ENCODE measurements around the gene ZNF428. TPM values are rescaled to one million over a fixed set of nuclear protein-coding genes. Genes with fewer than 3 reads are reported as not detected.

ZNF428 gene
- total RNA-seq (2022; extraction: Qiagen RNA extraction; ENCODE audit: low read depth): 43.4 to 64.5 TPM (median 60.4 TPM) in 5 replicates

GRCh38 chr19:43619262-43620060 is at the start of gene ZNF428:
ZNF428 (minus strand) TSS chr19:43619629; CDS start chr19:43614304, 5,325 bp downstream.

GRCh38 chr19:43639519-43640423 is 20.3 kb upstream of the ZNF428 start, which contains the start of gene CADM4:
CADM4 (minus strand) TSS chr19:43639850; CDS start chr19:43639790, 60 bp downstream.

GRCh38 chr19:43611788-43612187 is 7.6 kb downstream of the ZNF428 start, which contains the start of gene SRRM5:
SRRM5 (plus strand) TSS chr19:43612088; CDS start chr19:43612122, 34 bp downstream.

GRCh38 chr19:43595999-43596841 is 23.2 kb downstream of the ZNF428 start, which contains the start of the genes IRGQ and ZNF576:
IRGQ (minus strand) TSS chr19:43596134; CDS start chr19:43595338, 796 bp downstream.
ZNF576 (plus strand) TSS chr19:43596595; CDS start chr19:43597109, 514 bp downstream.

GRCh38 chr19:43575156-43575950 is 44.1 kb downstream of the ZNF428 start, which contains the start of the genes PINLYP and XRCC1:
PINLYP (plus strand) TSS chr19:43575801; CDS start chr19:43577192, 1,391 bp downstream.
XRCC1 (minus strand) TSS chr19:43575527; CDS start chr19:43575458, 69 bp downstream.

Other genes starting within 250 kb of the ZNF428 start
- not detected in 5 replicates for gene TEX101, start 204.7 kb downstream of the ZNF428 start, total RNA-seq (2022; extraction: Qiagen RNA extraction; ENCODE audit: low read depth)
- gene LYPD3, start 154.0 kb downstream of the ZNF428 start, total RNA-seq (2022; extraction: Qiagen RNA extraction; ENCODE audit: low read depth): 0.47 to 0.79 TPM (median 0.70 TPM) in 5 replicates
- gene PHLDB3, start 114.9 kb downstream of the ZNF428 start, total RNA-seq (2022; extraction: Qiagen RNA extraction; ENCODE audit: low read depth): 10.0 to 12.2 TPM (median 11.6 TPM) in 5 replicates
- 44.2 to 57.6 TPM (median 55.4 TPM) in 5 replicates for gene ETHE1, start 92.4 kb downstream of the ZNF428 start, total RNA-seq (2022; extraction: Qiagen RNA extraction; ENCODE audit: low read depth)
- gene ZNF575, start 86.4 kb downstream of the ZNF428 start, total RNA-seq (2022; extraction: Qiagen RNA extraction; ENCODE audit: low read depth): 1.4 to 2.7 TPM (median 1.9 TPM) in 5 replicates
- 29.6 to 33.2 TPM (median 31.3 TPM) in 5 replicates for gene XRCC1, start 44.1 kb downstream of the ZNF428 start, total RNA-seq (2022; extraction: Qiagen RNA extraction; ENCODE audit: low read depth)
- 0.15 to 0.50 TPM (median 0.27 TPM) in 4 of 5 replicates, not detected in the other for gene PINLYP, start 43.8 kb downstream of the ZNF428 start, total RNA-seq (2022; extraction: Qiagen RNA extraction; ENCODE audit: low read depth)
- 5.1 to 9.9 TPM (median 6.5 TPM) in 5 replicates for gene IRGQ, start 23.5 kb downstream of the ZNF428 start, total RNA-seq (2022; extraction: Qiagen RNA extraction; ENCODE audit: low read depth)
- 14.5 to 22.5 TPM (median 20.5 TPM) in 5 replicates for gene ZNF576, start 23.0 kb downstream of the ZNF428 start, total RNA-seq (2022; extraction: Qiagen RNA extraction; ENCODE audit: low read depth)
- gene SRRM5, start 7.5 kb downstream of the ZNF428 start, total RNA-seq (2022; extraction: Qiagen RNA extraction; ENCODE audit: low read depth): 0.79 to 1.1 TPM (median 1.1 TPM) in 5 replicates
- gene CADM4, start 20.2 kb upstream of the ZNF428 start, total RNA-seq (2022; extraction: Qiagen RNA extraction; ENCODE audit: low read depth): 6.5 to 12.9 TPM (median 10.0 TPM) in 5 replicates
- gene PLAUR, start 50.5 kb upstream of the ZNF428 start, total RNA-seq (2022; extraction: Qiagen RNA extraction; ENCODE audit: low read depth): 120 to 136 TPM (median 123 TPM) in 5 replicates
- not detected in 5 replicates for gene IRGC, start 96.4 kb upstream of the ZNF428 start, total RNA-seq (2022; extraction: Qiagen RNA extraction; ENCODE audit: low read depth)
- 53.6 to 81.6 TPM (median 70.2 TPM) in 5 replicates for gene SMG9, start 135.3 kb upstream of the ZNF428 start, total RNA-seq (2022; extraction: Qiagen RNA extraction; ENCODE audit: low read depth)
- gene KCNN4, start 161.3 kb upstream of the ZNF428 start, total RNA-seq (2022; extraction: Qiagen RNA extraction; ENCODE audit: low read depth): 47.6 to 69.1 TPM (median 56.3 TPM) in 5 replicates
- gene LYPD5, start 182.8 kb upstream of the ZNF428 start, total RNA-seq (2022; extraction: Qiagen RNA extraction; ENCODE audit: low read depth): 0.21 to 0.44 TPM (median 0.34 TPM) in 3 of 5 replicates, not detected in the others
- gene ZNF283, start 207.7 kb upstream of the ZNF428 start, total RNA-seq (2022; extraction: Qiagen RNA extraction; ENCODE audit: low read depth): 3.5 to 5.4 TPM (median 4.1 TPM) in 5 replicates